IPS-15b (cell line): ENCODE results near the gene STARD9.

Experiments
- H3K27me3 ChIP-seq: one replicate; pipeline ENCODE4 v1.6.1; 2013; ENCODE audit warnings: low read length; ENCODE audit not compliant: control insufficient read depth, insufficient read depth
- H3K36me3 ChIP-seq: one replicate; pipeline ENCODE4 v1.6.1; 2013; ENCODE audit warnings: low read length; ENCODE audit not compliant: control insufficient read depth, insufficient read depth
- H3K4me1 ChIP-seq: one replicate; pipeline ENCODE4 v1.6.1; 2013; ENCODE audit warnings: mild to moderate bottlenecking, low read length; ENCODE audit not compliant: control insufficient read depth, insufficient read depth
- H3K4me3 ChIP-seq: one replicate; pipeline ENCODE4 v1.5.1; 2013; ENCODE audit warnings: low read depth, low read length
- H3K9ac ChIP-seq: one replicate; pipeline ENCODE4 v1.6.1; 2013; ENCODE audit warnings: low read depth, mild to moderate bottlenecking, low read length
- H3K9me3 ChIP-seq: one replicate; pipeline ENCODE4 v1.6.1; 2013; ENCODE audit warnings: mild to moderate bottlenecking, low read length; ENCODE audit not compliant: control insufficient read depth, insufficient read depth

STARD9 gene

DNA sequence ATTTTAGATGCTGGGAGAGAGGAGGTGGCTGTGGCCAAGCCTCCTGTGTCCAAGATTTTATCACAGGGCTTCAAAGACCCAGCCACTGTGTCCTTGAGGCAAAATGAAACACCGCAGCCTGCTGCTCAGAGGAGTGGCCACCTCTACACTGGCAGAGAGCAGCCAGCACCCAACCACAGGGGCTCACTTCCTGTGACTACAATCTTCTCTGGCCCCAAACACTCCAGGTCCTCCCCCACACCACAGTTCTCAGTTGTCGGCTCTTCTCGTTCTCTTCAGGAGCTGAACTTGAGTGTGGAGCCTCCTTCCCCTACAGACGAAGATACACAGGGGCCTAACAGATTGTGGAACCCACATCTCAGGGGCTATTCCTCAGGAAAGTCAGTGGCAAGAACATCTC, 115.9 kb downstream of the STARD9 start:
- no peaks in the 10 kb centered on the region for H3K9me3 ChIP-seq
- H3K27me3 ChIP-seq = no peaks in the 10 kb centered on the region
- H3K4me3 ChIP-seq = no peak overlapping the region
- H3K36me3 ChIP-seq = peaks cover 8% of the 10 kb centered on the region
- no peak overlapping the region for H3K9ac ChIP-seq
- H3K4me1 ChIP-seq = no peaks in the 10 kb centered on the region

DNA sequence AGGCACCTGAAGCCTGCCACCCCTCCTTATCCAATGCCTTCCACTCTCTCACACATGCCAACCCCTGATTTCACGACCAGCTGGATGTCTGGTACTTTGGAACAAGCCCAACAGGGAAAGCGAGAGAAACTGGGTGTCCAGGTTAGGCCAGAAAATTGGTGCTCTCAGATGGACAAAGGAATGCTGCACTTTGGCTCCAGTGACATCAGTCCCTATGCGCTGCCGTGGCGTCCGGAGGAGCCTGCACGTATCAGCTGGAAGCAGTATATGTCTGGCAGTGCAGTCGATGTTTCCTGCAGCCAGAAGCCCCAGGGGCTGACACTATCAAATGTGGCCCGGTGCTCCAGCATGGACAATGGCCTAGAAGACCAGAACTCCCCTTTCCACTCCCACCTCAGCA, 116.4 kb downstream of the STARD9 start:
- no peaks in the 10 kb centered on the region for H3K27me3 ChIP-seq
- no peaks in the 10 kb centered on the region for H3K4me1 ChIP-seq
- H3K9ac ChIP-seq = no peak overlapping the region
- peaks cover 8% of the 10 kb centered on the region for H3K36me3 ChIP-seq
- no peaks in the 10 kb centered on the region for H3K9me3 ChIP-seq
- H3K4me3 ChIP-seq = no peak overlapping the region

DNA sequence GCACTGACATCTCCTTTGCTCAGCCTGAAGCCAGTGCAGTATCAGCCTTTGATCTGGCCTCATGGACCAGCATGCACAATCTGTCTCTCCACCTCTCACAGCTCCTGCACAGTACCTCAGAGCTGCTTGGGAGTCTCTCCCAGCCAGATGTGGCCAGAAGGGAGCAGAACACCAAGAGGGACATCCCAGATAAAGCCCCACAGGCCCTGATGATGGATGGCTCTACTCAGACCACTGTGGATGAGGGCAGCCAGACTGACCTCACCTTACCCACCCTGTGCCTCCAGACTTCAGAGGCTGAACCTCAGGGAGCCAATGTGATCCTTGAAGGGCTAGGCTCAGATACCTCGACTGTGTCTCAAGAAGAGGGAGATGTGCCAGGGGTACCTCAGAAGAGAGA, 117.1 kb downstream of the STARD9 start:
- H3K27me3 ChIP-seq = no peaks in the 10 kb centered on the region
- no peaks in the 10 kb centered on the region for H3K4me1 ChIP-seq
- no peaks in the 10 kb centered on the region for H3K9me3 ChIP-seq
- H3K36me3 ChIP-seq = peaks cover 8% of the 10 kb centered on the region
- no peak overlapping the region for H3K4me3 ChIP-seq
- H3K9ac ChIP-seq = no peak overlapping the region

DNA sequence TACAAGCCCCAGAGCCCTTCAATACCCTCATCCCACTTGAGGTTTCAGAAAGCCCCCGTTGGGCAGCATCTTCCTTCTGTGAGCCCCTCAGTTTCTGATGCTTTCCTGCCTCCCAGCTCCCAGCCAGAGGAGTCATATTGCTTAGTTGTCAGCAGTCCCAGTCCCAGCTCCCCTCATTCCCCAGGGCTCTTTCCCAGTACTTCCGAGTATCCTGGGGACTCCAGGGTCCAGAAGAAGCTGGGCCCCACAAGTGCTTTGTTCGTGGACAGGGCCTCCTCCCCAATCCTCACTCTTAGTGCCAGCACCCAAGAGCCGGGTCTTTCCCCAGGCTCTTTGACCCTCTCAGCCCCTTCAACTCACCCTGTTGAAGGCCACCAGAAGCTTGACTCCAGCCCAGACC, 117.6 kb downstream of the STARD9 start:
- Histone ChIP-seq H3K9me3 (no peaks in the 10 kb centered on the region), H3K9ac (no peak overlapping the region), H3K27me3 (no peaks in the 10 kb centered on the region), H3K4me1 (no peaks in the 10 kb centered on the region), H3K4me3 (no peak overlapping the region), H3K36me3 (peaks cover 8% of the 10 kb centered on the region)

DNA sequence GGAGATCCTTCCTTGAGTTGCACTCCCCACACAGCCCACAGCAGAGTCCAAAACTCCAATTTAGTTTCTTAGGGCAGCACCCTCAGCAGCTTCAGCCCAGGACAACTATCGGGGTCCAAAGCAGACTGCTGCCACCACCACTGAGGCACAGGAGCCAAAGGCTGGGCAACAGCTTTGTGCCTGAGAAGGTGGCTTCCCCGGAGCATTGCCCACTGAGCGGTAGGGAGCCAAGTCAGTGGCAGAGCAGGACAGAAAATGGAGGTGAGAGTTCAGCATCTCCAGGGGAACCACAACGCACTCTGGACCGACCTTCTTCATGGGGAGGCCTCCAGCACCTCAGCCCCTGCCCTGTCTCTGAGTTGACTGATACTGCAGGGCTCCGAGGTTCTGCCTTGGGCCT, 118.1 kb downstream of the STARD9 start:
- H3K4me3 ChIP-seq = no peak overlapping the region
- no peak overlapping the region for H3K9ac ChIP-seq
- peaks cover 8% of the 10 kb centered on the region for H3K36me3 ChIP-seq
- H3K27me3 ChIP-seq = no peaks in the 10 kb centered on the region
- H3K4me1 ChIP-seq = no peaks in the 10 kb centered on the region
- H3K9me3 ChIP-seq = no peaks in the 10 kb centered on the region

DNA sequence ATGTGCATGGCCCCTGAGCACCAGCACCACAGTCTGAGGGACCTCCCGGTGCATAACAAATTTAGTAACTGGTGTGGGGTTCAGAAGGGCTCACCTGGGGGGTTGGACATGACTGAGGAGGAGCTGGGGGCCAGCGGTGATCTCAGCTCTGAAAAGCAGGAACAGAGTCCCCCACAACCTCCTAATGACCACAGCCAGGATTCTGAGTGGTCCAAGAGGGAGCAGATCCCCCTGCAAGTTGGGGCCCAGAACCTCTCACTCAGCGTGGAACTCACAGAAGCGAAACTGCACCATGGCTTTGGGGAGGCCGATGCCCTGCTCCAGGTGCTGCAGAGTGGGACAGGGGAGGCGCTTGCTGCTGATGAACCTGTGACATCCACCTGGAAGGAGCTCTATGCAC, 118.5 kb downstream of the STARD9 start:
- no peaks in the 10 kb centered on the region for H3K27me3 ChIP-seq
- no peak overlapping the region for H3K4me3 ChIP-seq
- H3K36me3 ChIP-seq = peaks cover 8% of the 10 kb centered on the region
- no peaks in the 10 kb centered on the region for H3K9me3 ChIP-seq
- no peaks in the 10 kb centered on the region for H3K4me1 ChIP-seq
- no peak overlapping the region for H3K9ac ChIP-seq

DNA sequence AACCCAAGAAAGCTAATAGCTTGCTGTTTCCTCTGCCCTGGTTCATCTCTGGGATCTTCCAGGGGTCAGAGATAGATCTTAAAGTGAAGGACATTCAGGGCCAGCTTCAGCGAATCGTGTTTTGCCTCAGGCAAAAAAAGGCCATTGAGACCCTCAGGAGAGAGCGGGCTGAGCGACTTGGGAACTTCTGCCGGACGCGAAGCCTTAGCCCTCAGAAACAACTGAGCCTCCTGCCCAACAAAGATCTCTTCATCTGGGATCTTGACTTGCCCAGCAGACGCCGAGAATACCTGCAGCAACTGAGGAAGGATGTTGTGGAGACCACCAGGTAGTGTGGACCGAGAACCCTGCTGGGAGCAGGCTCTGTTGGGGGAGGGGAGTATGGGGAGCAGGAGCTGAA, 119.0 kb downstream of the STARD9 start:
- Histone ChIP-seq H3K27me3 (no peaks in the 10 kb centered on the region), H3K9me3 (no peaks in the 10 kb centered on the region), H3K4me3 (no peak overlapping the region), H3K9ac (no peak overlapping the region), H3K4me1 (no peaks in the 10 kb centered on the region), H3K36me3 (peaks cover 8% of the 10 kb centered on the region)

DNA sequence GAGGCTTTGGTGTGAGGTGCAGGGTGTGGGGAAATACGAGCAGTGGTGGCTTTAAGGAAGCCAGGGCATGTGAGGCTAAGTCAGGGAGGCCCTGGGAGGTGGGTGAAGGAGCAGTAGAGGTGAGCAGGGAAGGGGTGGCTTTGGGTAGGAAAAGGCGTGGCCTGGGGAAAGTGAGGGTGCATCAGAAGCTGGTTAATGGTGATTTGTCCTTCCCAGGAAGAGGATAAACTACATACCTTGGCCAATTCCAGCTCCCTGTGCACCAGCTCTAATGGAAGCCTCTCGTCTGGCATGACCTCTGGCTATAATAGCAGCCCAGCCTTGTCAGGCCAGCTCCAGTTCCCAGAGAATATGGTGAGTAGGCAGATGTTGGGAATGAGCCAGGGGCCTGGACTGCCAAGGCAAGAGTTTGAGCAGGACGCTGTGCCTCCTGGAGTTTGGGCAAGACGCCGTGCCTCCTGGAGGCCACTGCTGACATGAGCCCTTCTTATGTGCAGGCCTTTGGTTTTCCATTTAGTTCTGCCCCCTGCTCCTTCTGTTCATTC, 120.2 kb downstream of the STARD9 start:
- Histone ChIP-seq H3K4me1 (no peaks in the 10 kb centered on the region), H3K9me3 (no peaks in the 10 kb centered on the region), H3K36me3 (peaks cover 8% of the 10 kb centered on the region), H3K9ac (no peak overlapping the region), H3K27me3 (no peaks in the 10 kb centered on the region), H3K4me3 (no peak overlapping the region)

DNA sequence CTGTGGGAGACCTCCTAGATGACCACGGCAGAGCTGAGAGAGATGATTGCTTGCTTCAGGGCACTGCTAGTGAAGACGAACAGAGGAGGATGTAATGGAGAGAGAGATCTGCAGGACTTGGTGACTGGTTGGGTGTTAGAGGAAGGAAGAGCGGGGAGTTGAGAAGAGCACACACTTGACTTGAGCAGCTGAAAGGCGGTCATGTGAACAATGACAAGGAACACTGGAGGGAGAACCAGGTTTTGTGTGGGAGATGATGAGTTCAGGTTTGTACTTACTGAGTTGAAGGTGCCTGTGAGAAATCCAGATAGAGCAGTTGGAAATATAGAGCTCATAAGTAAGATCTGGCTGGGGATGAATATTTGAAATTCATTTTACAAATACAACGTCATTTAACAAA, 121.2 kb downstream of the STARD9 start:
- no peaks in the 10 kb centered on the region for H3K9me3 ChIP-seq

DNA sequence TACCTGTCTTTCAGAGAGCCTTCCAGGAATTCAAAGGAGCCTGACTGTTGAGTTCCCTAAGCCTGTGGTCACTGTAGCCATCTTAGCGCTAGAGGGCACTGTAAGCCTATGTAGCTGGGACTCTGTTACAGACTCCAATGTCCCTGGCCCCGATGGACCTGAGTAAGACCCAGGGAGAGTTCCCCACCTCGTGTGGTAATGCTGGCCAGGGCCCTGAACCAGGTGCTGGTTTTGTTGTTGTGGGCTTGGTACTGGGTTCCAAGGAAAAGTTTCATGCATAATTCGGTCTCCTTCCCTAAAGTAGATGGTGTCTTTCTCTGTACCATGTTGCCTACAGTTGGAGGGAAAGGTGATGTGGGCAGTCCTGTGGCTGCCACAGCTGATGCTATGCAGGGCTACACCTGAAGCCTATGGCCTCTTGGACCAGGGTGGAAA, 129.1 kb downstream of the STARD9 start:
- H3K36me3 ChIP-seq = no peaks in the 10 kb centered on the region
- H3K27me3 ChIP-seq = no peaks in the 10 kb centered on the region
- no peaks in the 10 kb centered on the region for H3K4me1 ChIP-seq

More for the DNA sequence above, 121.2 kb downstream of the STARD9 start:
- Histone ChIP-seq H3K27me3 (no peaks in the 10 kb centered on the region), H3K4me3 (no peak overlapping the region), H3K36me3 (peaks cover 8% of the 10 kb centered on the region), H3K4me1 (no peaks in the 10 kb centered on the region), H3K9ac (no peak overlapping the region)

DNA sequence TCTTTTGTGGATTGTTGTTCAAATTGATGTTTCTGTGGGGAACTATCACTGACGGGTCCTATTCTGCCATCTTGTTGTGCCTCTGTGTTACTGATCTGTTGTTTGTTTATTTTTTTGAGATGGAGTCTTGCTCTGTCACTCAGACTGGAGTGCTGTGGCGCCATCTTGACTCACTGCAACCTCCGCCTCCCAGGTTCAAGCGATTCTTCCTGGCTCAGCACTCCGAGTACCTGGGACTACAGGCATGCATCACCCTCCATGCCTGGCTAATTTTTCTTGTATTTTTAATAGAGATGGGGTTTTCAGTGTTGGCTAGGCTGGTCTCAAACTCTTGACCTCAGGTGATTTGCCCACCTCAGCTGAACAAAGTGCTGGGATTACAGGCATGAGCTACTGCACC, 129.9 kb downstream of the STARD9 start:
- H3K9me3 ChIP-seq = no peaks in the 10 kb centered on the region
- no peak overlapping the region for H3K4me3 ChIP-seq
- H3K4me1 ChIP-seq = no peaks in the 10 kb centered on the region
- H3K9ac ChIP-seq = no peak overlapping the region
- no peaks in the 10 kb centered on the region for H3K27me3 ChIP-seq
- H3K36me3 ChIP-seq = no peaks in the 10 kb centered on the region

More for the DNA sequence above, 129.1 kb downstream of the STARD9 start:
- H3K9me3 ChIP-seq = no peaks in the 10 kb centered on the region
- H3K4me3 ChIP-seq = no peak overlapping the region
- H3K9ac ChIP-seq = no peak overlapping the region

DNA sequence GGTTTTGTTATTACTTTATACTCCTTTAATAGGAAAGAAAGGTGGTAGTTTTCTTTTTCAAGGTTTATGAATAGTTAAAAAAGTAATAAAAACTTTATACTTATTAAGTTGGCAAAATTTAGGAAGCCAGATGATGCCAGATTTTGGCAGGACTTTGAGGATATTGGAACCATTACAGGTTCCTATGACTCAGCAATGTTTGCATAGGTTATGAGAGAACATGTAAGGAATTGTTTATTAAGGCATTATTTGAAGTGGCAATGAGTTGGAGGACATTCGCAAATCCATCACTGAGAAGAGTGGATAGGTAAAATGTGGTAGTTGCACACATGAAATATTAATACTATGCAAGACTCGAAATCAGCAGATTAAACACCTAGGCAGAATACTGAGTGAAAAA, 131.7 kb downstream of the STARD9 start:
- H3K9me3 ChIP-seq = no peaks in the 10 kb centered on the region
- H3K4me1 ChIP-seq = no peaks in the 10 kb centered on the region
- no peak overlapping the region for H3K9ac ChIP-seq
- H3K4me3 ChIP-seq = no peak overlapping the region
- no peaks in the 10 kb centered on the region for H3K27me3 ChIP-seq
- no peaks in the 10 kb centered on the region for H3K36me3 ChIP-seq
